Thyroid gland (tissue), 4 donors: ENCODE measurements around the gene MOGAT3.

Experiments used
- CTCF ChIP-seq, 6 experiments: fragments of 200-600 bp in 3 of 6; fragments of 450-650 bp in 3 of 6; sonication (generic) in 3 of 6; IDR thresholded peaks; one replicate each; pipeline ENCODE4 v1.5.1; 2016 to 2019; ENCODE audit warnings: antibody characterized with exemption in 6 of 6, mild to moderate bottlenecking in 2 of 6, inconsistent platforms in 1 of 6, moderate library complexity in 1 of 6
- POLR2A ChIP-seq, 2 donors: fragments of 450-650 bp; IDR thresholded peaks; one replicate each; pipeline ENCODE4 v1.6.1; 2017; ENCODE audit warnings: antibody characterized with exemption in 2 of 2, mild to moderate bottlenecking in 2 of 2, moderate library complexity in 1 of 2

- TF ChIP-seq CTCF (IDR thresholded peaks at IDR 0.05) (no peak), POLR2A (IDR thresholded peaks at IDR 0.05) (no peak)
Observed at GRCh38 chr7:101172854-101173751, 27.7 kb downstream of the MOGAT3 start.
